ENCODE data around the gene SHOC2.
A peak's percentile ranks its signal among the peaks of the same experiment; 100 is the strongest.

DNA sequence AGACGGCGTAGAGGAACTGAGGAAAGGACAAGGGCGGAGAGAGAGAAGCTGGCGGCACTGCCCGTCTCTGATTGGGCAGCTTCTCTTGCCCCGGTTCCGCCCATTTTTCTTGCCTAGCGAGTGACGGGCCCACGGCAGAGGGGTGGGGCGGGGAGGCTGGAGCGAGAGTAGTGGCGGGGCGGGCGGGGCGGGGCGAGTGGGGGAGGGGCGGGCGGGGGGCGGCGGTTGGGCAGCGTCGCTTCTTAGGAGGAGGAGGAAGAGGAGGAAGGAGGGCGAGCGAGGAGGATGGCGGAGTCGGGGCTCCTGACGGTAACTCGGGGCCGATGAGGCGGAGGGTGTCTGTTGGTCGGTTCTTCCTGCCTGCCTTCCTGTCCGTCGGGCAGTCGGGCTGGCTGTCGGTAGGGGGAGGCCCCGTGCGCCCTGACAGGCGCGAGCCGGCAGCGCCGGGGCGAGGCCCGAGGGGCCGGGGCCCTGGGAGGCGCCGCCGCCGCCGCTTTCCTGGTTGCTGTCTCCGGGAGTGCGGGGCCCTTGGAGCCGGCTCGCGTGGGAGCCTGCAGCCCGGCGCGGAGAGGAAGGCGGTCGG lies at the start of gene SHOC2:
- TF ChIP-seq POLR2A (IDR thresholded peaks at IDR 0.05): peak in 1 of 2 donors; percentile 83
- TF ChIP-seq, protein P1, sequence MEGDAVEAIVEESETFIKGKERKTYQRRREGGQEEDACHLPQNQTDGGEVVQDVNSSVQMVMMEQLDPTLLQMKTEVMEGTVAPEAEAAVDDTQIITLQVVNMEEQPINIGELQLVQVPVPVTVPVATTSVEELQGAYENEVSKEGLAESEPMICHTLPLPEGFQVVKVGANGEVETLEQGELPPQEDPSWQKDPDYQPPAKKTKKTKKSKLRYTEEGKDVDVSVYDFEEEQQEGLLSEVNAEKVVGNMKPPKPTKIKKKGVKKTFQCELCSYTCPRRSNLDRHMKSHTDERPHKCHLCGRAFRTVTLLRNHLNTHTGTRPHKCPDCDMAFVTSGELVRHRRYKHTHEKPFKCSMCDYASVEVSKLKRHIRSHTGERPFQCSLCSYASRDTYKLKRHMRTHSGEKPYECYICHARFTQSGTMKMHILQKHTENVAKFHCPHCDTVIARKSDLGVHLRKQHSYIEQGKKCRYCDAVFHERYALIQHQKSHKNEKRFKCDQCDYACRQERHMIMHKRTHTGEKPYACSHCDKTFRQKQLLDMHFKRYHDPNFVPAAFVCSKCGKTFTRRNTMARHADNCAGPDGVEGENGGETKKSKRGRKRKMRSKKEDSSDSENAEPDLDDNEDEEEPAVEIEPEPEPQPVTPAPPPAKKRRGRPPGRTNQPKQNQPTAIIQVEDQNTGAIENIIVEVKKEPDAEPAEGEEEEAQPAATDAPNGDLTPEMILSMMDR (IDR thresholded peaks at IDR 0.05): peak in 8 of 12 donors; percentile 4 to 53 (median 34)
